Activated CD4-positive, alpha-beta T cell treated with anti-CD3 and anti-CD28 coated beads for 48 hours (primary cell): ENCODE data around the gene PAEP.
"Not testable (repeated sequence)": the region's sequence is repeated elsewhere in the genome, so short reads cannot be mapped to it uniquely, and the experiment has no call there.

Experiments
- DNase-seq: peaks from one replicate; pipeline ENCODE4 v3.0.0-alpha.2; 2020

PAEP gene

GRCh38 chr9:135526089-135526729 is 35.3 kb upstream of the PAEP start:
- no peak for DNase-seq

GRCh38 chr9:135526730-135527571 is 34.6 kb upstream of the PAEP start:
- DNase-seq = no peak

- not testable (repeated sequence) for DNase-seq
These were observed 32.6 kb upstream of the PAEP start for GRCh38 chr9:135528842-135529435.

GRCh38 chr9:135530146-135530545 is 31.4 kb upstream of the PAEP start:
- no peak for DNase-seq

GRCh38 chr9:135531096-135531495 is 30.5 kb upstream of the PAEP start:
- no peak for DNase-seq

- DNase-seq = no peak
These were observed 28.4 kb upstream of the PAEP start for GRCh38 chr9:135533113-135533512.

GRCh38 chr9:135533674-135534073 is 27.9 kb upstream of the PAEP start:
- no peak for DNase-seq

- not testable (repeated sequence) for DNase-seq
These were observed 27.3 kb upstream of the PAEP start for GRCh38 chr9:135534192-135534711.

- DNase-seq = not testable (repeated sequence)
These were observed 26.7 kb upstream of the PAEP start for GRCh38 chr9:135534826-135535225.

- DNase-seq = not testable (repeated sequence)
These were observed 25.9 kb upstream of the PAEP start for GRCh38 chr9:135535631-135536030.

- no peak for DNase-seq
These were observed 25.3 kb upstream of the PAEP start for GRCh38 chr9:135536216-135536615.

- not testable (repeated sequence) for DNase-seq
These were observed 18.2 kb upstream of the PAEP start for GRCh38 chr9:135543262-135543894.

GRCh38 chr9:135544981-135545635 is 16.4 kb upstream of the PAEP start:
- DNase-seq = no peak

- DNase-seq = not testable (repeated sequence)
These were observed 15.8 kb upstream of the PAEP start, which contains the start of gene OBP2A for GRCh38 chr9:135545646-135546176. TSS of gene OBP2A (plus strand) at chr9:135546126. CDS start at chr9:135546181, 55 bp downstream.

GRCh38 chr9:135546792-135547617 is 14.6 kb upstream of the PAEP start:
- not testable (repeated sequence) for DNase-seq

GRCh38 chr9:135547756-135548736 is 13.5 kb upstream of the PAEP start:
- DNase-seq = no peak

GRCh38 chr9:135549478-135550343 is 11.8 kb upstream of the PAEP start:
- DNase-seq = not testable (repeated sequence)

GRCh38 chr9:135550344-135550918 is 11.1 kb upstream of the PAEP start:
- DNase-seq = no peak

GRCh38 chr9:135551031-135551430 is 10.5 kb upstream of the PAEP start:
- no peak for DNase-seq
